Hepatocyte (in vitro differentiated cells): ENCODE results near the gene C9orf57.

ENCODE experiments used
- EZH2phosphoT487 ChIP-seq: fragments of 200-600 bp; sonication (generic); IDR thresholded peaks from one replicate; pipeline ENCODE4 v1.6.1; 2018; ENCODE audit warnings: antibody characterized with exemption, mild to moderate bottlenecking, low read depth, moderate library complexity; ENCODE audit not compliant: unreplicated experiment, severe bottlenecking
- TF ChIP-seq, protein P1 (sequence below): fragments of 200-600 bp; sonication (generic); IDR thresholded peaks from 2 replicates; pipeline ENCODE4 v1.5.1; 2016; ENCODE audit warnings: antibody characterized with exemption, mild to moderate bottlenecking; ENCODE audit not compliant: poor library complexity

DNA sequence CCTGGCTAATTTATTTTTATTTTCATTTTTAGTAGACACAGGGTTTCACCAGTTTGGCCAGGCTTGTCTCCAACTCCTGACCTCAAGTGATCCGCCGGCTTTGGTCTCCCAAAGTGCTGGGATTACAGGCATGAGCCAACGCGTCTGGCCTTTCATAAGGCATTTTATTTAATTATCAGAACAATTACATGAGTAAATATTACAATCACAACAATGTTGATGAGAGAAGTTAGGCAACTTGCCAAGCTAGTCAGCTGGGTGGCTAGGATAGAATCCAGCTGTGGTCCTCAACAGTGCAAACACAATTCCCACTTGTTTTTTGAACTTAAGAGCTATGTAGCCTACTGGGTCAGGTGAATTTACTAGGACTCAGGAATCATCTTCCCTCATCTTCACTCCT lies 22.0 kb downstream of the C9orf57 start:
- TF ChIP-seq, protein P1, sequence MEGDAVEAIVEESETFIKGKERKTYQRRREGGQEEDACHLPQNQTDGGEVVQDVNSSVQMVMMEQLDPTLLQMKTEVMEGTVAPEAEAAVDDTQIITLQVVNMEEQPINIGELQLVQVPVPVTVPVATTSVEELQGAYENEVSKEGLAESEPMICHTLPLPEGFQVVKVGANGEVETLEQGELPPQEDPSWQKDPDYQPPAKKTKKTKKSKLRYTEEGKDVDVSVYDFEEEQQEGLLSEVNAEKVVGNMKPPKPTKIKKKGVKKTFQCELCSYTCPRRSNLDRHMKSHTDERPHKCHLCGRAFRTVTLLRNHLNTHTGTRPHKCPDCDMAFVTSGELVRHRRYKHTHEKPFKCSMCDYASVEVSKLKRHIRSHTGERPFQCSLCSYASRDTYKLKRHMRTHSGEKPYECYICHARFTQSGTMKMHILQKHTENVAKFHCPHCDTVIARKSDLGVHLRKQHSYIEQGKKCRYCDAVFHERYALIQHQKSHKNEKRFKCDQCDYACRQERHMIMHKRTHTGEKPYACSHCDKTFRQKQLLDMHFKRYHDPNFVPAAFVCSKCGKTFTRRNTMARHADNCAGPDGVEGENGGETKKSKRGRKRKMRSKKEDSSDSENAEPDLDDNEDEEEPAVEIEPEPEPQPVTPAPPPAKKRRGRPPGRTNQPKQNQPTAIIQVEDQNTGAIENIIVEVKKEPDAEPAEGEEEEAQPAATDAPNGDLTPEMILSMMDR = no peak
- no peak for TF ChIP-seq EZH2phosphoT487
